SK-N-SH (cell line): ENCODE data around the gene DIP2A. TPM values are rescaled to one million over a fixed set of nuclear protein-coding genes. Genes with fewer than 3 reads are reported as not detected.

ENCODE experiments used
- CTCF ChIA-PET: fragments of 300-600, 350-600 bp; formaldehyde crosslinking; extraction: SDS; loops from one replicate; lab custom pipeline; 2021; lab: Yijun Ruan, JAX
- POLR2A ChIA-PET: fragments of 350-600 bp; sonication (Branson Sonifier 250); formaldehyde crosslinking; extraction: SDS; loops from one replicate; lab custom pipeline; 2020; ENCODE audit warnings: antibody characterized with exemption, inconsistent platforms; lab: Yijun Ruan, JAX
- DNase-seq: peaks from one replicate; pipeline ENCODE4 v3.0.0; 2012
- H2AFZ ChIP-seq: fragments of 200-600 bp; sonication (generic); 2 replicates; pipeline ENCODE4 v1.8.1; 2016; ENCODE audit warnings: antibody characterized with exemption, mild to moderate bottlenecking, low read depth
- H3F3A ChIP-seq: fragments of 200-600 bp; sonication (generic); replicated peaks from 2 replicates; pipeline ENCODE3; 2016; ENCODE audit warnings: antibody characterized with exemption, mild to moderate bottlenecking; ENCODE audit not compliant: insufficient read depth
- H3K27ac ChIP-seq, 2 experiments: fragments of 200-500 bp in 1 of 2; fragments of 200-600 bp in 1 of 2; sonication (Bioruptor generic) in 1 of 2; sonication (generic), shearing (Covaris generic) in 1 of 2; 2 replicates each; pipeline versions ENCODE4 v1.5.1 to v1.6.1; 2014 to 2016; ENCODE audit warnings: low read depth in 2 of 2, inconsistent platforms in 1 of 2, low read length in 1 of 2, mild to moderate bottlenecking in 1 of 2, mixed read lengths in 1 of 2
- H3K27me3 ChIP-seq: fragments of 200-600 bp; sonication (generic), shearing (Covaris generic); 2 replicates; pipeline ENCODE4 v1.6.1; 2016; ENCODE audit warnings: mixed run types; ENCODE audit not compliant: insufficient read depth
- H3K36me3 ChIP-seq, 2 experiments: fragments of 200-500 bp in 1 of 2; fragments of 200-600 bp in 1 of 2; sonication (Bioruptor generic) in 1 of 2; sonication (generic) in 1 of 2; replicated peaks in 1 of 2; 2 replicates each; pipeline versions ENCODE3 to v1.5.1; 2014 to 2016; ENCODE audit warnings: low read length in 1 of 2, mild to moderate bottlenecking in 1 of 2; ENCODE audit not compliant: insufficient read depth in 2 of 2, control insufficient read depth in 1 of 2
- H3K4me1 ChIP-seq, 2 experiments: fragments of 200-500 bp in 1 of 2; fragments of 200-600 bp in 1 of 2; sonication (Bioruptor generic) in 1 of 2; sonication (generic), shearing (Covaris generic) in 1 of 2; 2 replicates each; pipeline versions ENCODE4 v1.5.1 to v1.6.1; 2014 to 2016; ENCODE audit warnings: low read depth in 1 of 2, low read length in 1 of 2, mixed run types in 1 of 2; ENCODE audit not compliant: insufficient read depth in 2 of 2, control insufficient read depth in 1 of 2
- H3K4me2 ChIP-seq: fragments of 200-600 bp; sonication (generic), shearing (Covaris generic); 2 replicates; pipeline ENCODE4 v1.6.1; 2017; ENCODE audit warnings: mixed run types
- H3K4me3 ChIP-seq, 2 experiments: fragments of 200-500 bp in 1 of 2; fragments of 200-600 bp in 1 of 2; sonication (Bioruptor generic) in 1 of 2; sonication (generic), shearing (Covaris generic) in 1 of 2; 2 replicates each; pipeline versions ENCODE4 v1.5.1 to v1.8.1; 2014 to 2016; ENCODE audit warnings: low read depth in 2 of 2, inconsistent platforms in 1 of 2, low read length in 1 of 2, mild to moderate bottlenecking in 1 of 2, mixed read lengths in 1 of 2, moderate library complexity in 1 of 2
- H3K79me2 ChIP-seq: fragments of 200-600 bp; sonication (generic); 2 replicates; pipeline ENCODE4 v1.8.1; 2017; ENCODE audit warnings: mild to moderate bottlenecking; ENCODE audit not compliant: insufficient read depth
- H3K9ac ChIP-seq: fragments of 200-600 bp; sonication (generic); 2 replicates; pipeline ENCODE4 v1.6.1; 2017; ENCODE audit warnings: mixed run types
- H3K9me2 ChIP-seq: fragments of 200-600 bp; sonication (generic); 2 replicates; pipeline ENCODE4 v1.6.1; 2017; ENCODE audit warnings: mixed run types
- H3K9me3 ChIP-seq: fragments of 200-600 bp; sonication (generic); 2 replicates; pipeline ENCODE4 v1.6.1; 2017; ENCODE audit warnings: mixed run types, mild to moderate bottlenecking, moderate library complexity
- H4K20me1 ChIP-seq: fragments of 200-600 bp; sonication (generic); 2 replicates; pipeline ENCODE4 v1.6.1; 2017; ENCODE audit warnings: mild to moderate bottlenecking, mixed run types; ENCODE audit not compliant: insufficient read depth
- ELF1 ChIP-seq: IDR thresholded peaks from 2 replicates; pipeline ENCODE4 v1.4.0; 2012
- EP300 ChIP-seq, 2 experiments: IDR thresholded peaks; 2 replicates each; pipeline versions ENCODE4 v1.4.0 to v1.6.1; 2012; ENCODE audit warnings: borderline replicate concordance in 1 of 2, low read depth in 1 of 2, low read length in 1 of 2
- FOSL2 ChIP-seq: IDR thresholded peaks from 2 replicates; pipeline ENCODE4 v1.4.0; 2012; ENCODE audit warnings: low read depth, mild to moderate bottlenecking, moderate library complexity, borderline replicate concordance
- GABPA ChIP-seq: IDR thresholded peaks from 2 replicates; pipeline ENCODE4 v1.4.0; 2012; ENCODE audit warnings: low read depth, mild to moderate bottlenecking
- JUND ChIP-seq: IDR thresholded peaks from 2 replicates; pipeline ENCODE4 v1.4.0; 2012
- MXI1 ChIP-seq: IDR thresholded peaks from 2 replicates; pipeline ENCODE4 v1.6.1; 2012; ENCODE audit warnings: mild to moderate bottlenecking, low read depth, low read length, improper control_type of control experiment
- NRF1 ChIP-seq: IDR thresholded peaks from 2 replicates; pipeline ENCODE4 v1.6.1; 2012; ENCODE audit warnings: low read depth, mild to moderate bottlenecking, low read length
- RAD21 ChIP-seq: IDR thresholded peaks from 2 replicates; pipeline ENCODE4 v1.6.1; 2012; ENCODE audit warnings: mild to moderate bottlenecking, low read length
- RXRA ChIP-seq: IDR thresholded peaks from 2 replicates; pipeline ENCODE4 v1.4.0; 2012; ENCODE audit warnings: low read depth, mild to moderate bottlenecking, borderline replicate concordance
- SMC3 ChIP-seq: IDR thresholded peaks from 2 replicates; pipeline ENCODE4 v1.6.1; 2012; ENCODE audit warnings: low read depth, low read length, improper control_type of control experiment
- TCF12 ChIP-seq: IDR thresholded peaks from 2 replicates; pipeline ENCODE4 v1.4.0; 2012
- TEAD4 ChIP-seq: IDR thresholded peaks from 2 replicates; pipeline ENCODE4 v1.4.0; 2012; ENCODE audit warnings: mild to moderate bottlenecking, borderline replicate concordance; ENCODE audit not compliant: insufficient read depth
- YY1 ChIP-seq: IDR thresholded peaks from 2 replicates; pipeline ENCODE4 v1.4.0; 2012; ENCODE audit warnings: low read depth, mild to moderate bottlenecking
- WGBS: methylation state at CpG from one replicate; pipeline ENCODE4 v1.1.6; 2017; ENCODE audit warnings: low lambda C conversion rate; 5-methylcytosine and 5-hydroxymethylcytosine counted together
- polyA plus RNA-seq, 3 experiments: library from polyadenylated mRNA; depleted of rRNA; stranded (reverse); fragments of >200 nt; gene quantifications; 2 replicates each; pipeline ENCODE4 v1.2.3, GENCODE V29; 2012
- TF ChIP-seq, protein P1 (sequence below): fragments of 150-350 bp; IDR thresholded peaks from 2 replicates; pipeline ENCODE4 v1.6.1; 2016; ENCODE audit warnings: mild to moderate bottlenecking, low read depth, low read length
- TF ChIP-seq, protein P2 (sequence below): IDR thresholded peaks from 2 replicates; pipeline ENCODE4 v1.4.0; 2012; ENCODE audit warnings: low read depth, borderline replicate concordance
- TF ChIP-seq, protein P3 (sequence below): IDR thresholded peaks from 2 replicates; pipeline ENCODE4 v1.6.1; 2012; ENCODE audit warnings: mild to moderate bottlenecking, low read depth, low read length, moderate library complexity

DIP2A gene
- polyA plus RNA-seq, 1 of the 3 experiments (the other 2 are of a cell fraction): 26.9 TPM

DNA sequence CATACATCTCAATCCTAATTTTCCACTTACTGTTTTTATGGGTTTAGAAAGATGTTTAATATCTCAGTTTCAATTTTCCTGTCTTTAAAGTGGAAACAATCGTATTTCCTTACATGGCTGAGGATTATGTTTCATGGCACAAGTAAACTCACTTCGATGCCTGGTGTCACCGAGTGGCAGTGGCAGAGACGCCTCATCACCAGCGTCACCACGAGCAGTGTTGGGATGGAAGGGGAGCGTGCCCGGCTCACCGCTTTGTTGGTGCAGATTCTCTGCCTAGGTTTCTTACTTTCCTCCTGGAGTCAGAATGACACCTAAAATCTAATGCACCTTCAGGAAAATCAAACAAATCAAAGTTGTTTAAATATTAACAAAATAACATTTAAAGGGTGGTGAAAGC lies 48.2 kb upstream of the DIP2A start:
- TF ChIP-seq GABPA (no peak), JUND (no peak), RXRA (no peak), YY1 (no peak), MXI1 (no peak), TCF12 (no peak), FOSL2 (no peak), NRF1 (no peak), SMC3 (no peak), ELF1 (no peak)
- TF ChIP-seq, protein P1, sequence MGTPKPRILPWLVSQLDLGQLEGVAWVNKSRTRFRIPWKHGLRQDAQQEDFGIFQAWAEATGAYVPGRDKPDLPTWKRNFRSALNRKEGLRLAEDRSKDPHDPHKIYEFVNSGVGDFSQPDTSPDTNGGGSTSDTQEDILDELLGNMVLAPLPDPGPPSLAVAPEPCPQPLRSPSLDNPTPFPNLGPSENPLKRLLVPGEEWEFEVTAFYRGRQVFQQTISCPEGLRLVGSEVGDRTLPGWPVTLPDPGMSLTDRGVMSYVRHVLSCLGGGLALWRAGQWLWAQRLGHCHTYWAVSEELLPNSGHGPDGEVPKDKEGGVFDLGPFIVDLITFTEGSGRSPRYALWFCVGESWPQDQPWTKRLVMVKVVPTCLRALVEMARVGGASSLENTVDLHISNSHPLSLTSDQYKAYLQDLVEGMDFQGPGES: no peak
- TF ChIP-seq, protein P2, sequence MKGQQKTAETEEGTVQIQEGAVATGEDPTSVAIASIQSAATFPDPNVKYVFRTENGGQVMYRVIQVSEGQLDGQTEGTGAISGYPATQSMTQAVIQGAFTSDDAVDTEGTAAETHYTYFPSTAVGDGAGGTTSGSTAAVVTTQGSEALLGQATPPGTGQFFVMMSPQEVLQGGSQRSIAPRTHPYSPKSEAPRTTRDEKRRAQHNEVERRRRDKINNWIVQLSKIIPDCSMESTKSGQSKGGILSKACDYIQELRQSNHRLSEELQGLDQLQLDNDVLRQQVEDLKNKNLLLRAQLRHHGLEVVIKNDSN: no peak
- H3K9me3 ChIP-seq: no peaks in the 10 kb centered on the region
- H3K79me2 ChIP-seq: no peaks in the 10 kb centered on the region
- H3K9me2 ChIP-seq: no peaks in the 10 kb centered on the region
- H3K27ac ChIP-seq: no peak overlapping the region
- POLR2A ChIA-PET: no interaction called here
- DNase-seq: no peak
- no peaks in the 10 kb centered on the region for H3K27me3 ChIP-seq
- 95% methylated on average over 9 of the region's 9 CpGs for WGBS
- H3K4me1 ChIP-seq: no peaks in the 10 kb centered on the region
- no peak overlapping the region for H3K4me3 ChIP-seq
- H3K4me2 ChIP-seq: no peak overlapping the region
- no peak overlapping the region for H3K9ac ChIP-seq
- no peak overlapping the region for H2AFZ ChIP-seq
- peaks cover 6 to 43% of the 10 kb centered on the region in 2 experiments for H3K36me3 ChIP-seq
- no peaks in the 10 kb centered on the region for H4K20me1 ChIP-seq
- CTCF ChIA-PET: no interaction called here
- H3F3A ChIP-seq: peaks cover 6% of the 10 kb centered on the region

DNA sequence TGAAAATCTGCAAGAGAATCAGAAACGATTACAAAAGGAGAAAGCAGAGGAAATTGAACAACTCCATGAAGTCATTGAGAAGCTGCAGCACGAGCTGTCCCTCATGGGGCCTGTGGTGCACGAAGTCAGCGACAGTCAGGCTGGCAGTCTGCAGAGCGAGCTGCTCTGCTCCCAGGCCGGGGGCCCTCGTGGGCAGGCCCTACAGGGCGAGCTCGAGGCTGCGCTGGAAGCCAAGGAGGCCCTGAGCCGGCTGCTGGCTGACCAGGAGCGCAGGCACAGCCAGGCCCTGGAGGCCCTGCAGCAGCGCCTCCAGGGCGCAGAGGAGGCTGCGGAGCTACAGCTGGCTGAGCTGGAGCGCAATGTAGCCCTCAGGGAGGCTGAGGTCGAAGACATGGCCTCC lies 47.5 kb upstream of the DIP2A start:
- H3K79me2 ChIP-seq: no peaks in the 10 kb centered on the region
- H3K27ac ChIP-seq: no peak overlapping the region
- peaks cover 9 to 44% of the 10 kb centered on the region in 2 experiments for H3K36me3 ChIP-seq
- ChIA-PET POLR2A (no interaction called here), CTCF (interaction anchor here (1.4 kb wide), 1 partner anchor 20 kb away, joined by 4 read pairs; no protein-coding TSS in a partner anchor)
- H3K9me2 ChIP-seq: no peaks in the 10 kb centered on the region
- H3F3A ChIP-seq: peaks cover 2% of the 10 kb centered on the region
- no peaks in the 10 kb centered on the region for H4K20me1 ChIP-seq
- H3K4me1 ChIP-seq: no peaks in the 10 kb centered on the region
- H3K9ac ChIP-seq: no peak overlapping the region
- DNase-seq: no peak
- no peaks in the 10 kb centered on the region for H3K27me3 ChIP-seq
- WGBS: 96% methylated on average over 8 of the region's 17 CpGs
- no peak overlapping the region for H3K4me2 ChIP-seq
- TF ChIP-seq RAD21 (no peak), TEAD4 (no peak), EP300 (IDR thresholded peaks at IDR 0.05; ENCODE audit: borderline replicate concordance in 1 of 2, low read depth in 1 of 2, low read length in 1 of 2) (no peak), FOSL2 (no peak), GABPA (no peak)
- TF ChIP-seq, protein P3, sequence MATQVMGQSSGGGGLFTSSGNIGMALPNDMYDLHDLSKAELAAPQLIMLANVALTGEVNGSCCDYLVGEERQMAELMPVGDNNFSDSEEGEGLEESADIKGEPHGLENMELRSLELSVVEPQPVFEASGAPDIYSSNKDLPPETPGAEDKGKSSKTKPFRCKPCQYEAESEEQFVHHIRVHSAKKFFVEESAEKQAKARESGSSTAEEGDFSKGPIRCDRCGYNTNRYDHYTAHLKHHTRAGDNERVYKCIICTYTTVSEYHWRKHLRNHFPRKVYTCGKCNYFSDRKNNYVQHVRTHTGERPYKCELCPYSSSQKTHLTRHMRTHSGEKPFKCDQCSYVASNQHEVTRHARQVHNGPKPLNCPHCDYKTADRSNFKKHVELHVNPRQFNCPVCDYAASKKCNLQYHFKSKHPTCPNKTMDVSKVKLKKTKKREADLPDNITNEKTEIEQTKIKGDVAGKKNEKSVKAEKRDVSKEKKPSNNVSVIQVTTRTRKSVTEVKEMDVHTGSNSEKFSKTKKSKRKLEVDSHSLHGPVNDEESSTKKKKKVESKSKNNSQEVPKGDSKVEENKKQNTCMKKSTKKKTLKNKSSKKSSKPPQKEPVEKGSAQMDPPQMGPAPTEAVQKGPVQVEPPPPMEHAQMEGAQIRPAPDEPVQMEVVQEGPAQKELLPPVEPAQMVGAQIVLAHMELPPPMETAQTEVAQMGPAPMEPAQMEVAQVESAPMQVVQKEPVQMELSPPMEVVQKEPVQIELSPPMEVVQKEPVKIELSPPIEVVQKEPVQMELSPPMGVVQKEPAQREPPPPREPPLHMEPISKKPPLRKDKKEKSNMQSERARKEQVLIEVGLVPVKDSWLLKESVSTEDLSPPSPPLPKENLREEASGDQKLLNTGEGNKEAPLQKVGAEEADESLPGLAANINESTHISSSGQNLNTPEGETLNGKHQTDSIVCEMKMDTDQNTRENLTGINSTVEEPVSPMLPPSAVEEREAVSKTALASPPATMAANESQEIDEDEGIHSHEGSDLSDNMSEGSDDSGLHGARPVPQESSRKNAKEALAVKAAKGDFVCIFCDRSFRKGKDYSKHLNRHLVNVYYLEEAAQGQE: no peak
- TF ChIP-seq, protein P1: no peak
- H3K9me3 ChIP-seq: no peaks in the 10 kb centered on the region
- H3K4me3 ChIP-seq: no peak overlapping the region
- H2AFZ ChIP-seq: no peak overlapping the region
